Activated CD4-positive, alpha-beta T cell treated with anti-CD3 and anti-CD28 coated beads for 4 hours (primary cell): ENCODE measurements around the gene ARL4A.

Experiments used
- DNase-seq, 2 donors: peaks; one replicate each; pipeline ENCODE4 v3.0.0-alpha.2; 2020

ARL4A gene

DNA sequence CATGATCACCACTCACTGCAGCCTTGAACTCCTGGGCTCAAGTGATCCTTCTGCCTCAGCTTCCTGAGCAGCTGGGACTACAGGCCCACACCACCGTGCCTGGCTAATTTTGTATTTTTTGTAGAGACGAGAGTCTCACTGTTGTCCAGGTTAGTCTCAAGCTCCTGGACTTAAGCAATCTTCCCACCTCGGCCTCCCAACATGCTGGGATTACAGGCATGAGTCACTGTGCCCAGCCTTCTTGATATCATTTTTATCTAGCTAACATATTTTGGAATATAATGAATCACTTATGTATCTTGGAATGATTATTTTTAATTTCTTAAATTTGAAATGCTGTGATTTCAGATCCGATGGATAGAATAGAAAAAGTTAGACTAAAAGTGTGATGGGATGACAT, 18.4 kb downstream of the ARL4A start:
- no peak for DNase-seq

- no peak for DNase-seq
Observed at GRCh38 chr7:12706900-12707536, 19.6 kb downstream of the ARL4A start.

DNA sequence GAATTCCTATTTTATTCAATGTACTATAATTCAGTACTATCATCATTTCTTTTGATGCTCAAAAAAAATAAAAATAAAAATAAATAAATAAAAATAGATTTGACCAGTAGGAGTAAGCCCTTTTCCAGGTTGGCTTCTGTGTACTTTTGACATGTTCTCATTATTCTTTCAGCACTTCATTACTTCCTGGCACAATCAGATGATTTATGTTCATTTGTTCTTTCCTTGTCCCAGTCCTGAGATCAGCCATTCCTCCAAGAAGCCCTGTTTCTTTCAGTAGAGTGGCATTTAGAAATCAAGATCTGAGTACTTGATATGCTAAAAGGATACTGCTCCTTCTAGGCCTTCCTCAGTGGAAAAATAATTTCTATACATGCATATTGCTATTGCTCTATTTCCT, 20.9 kb downstream of the ARL4A start:
- no peak for DNase-seq

GRCh38 chr7:12709726-12710502, 22.5 kb downstream of the ARL4A start:
- DNase-seq: no peak

DNA sequence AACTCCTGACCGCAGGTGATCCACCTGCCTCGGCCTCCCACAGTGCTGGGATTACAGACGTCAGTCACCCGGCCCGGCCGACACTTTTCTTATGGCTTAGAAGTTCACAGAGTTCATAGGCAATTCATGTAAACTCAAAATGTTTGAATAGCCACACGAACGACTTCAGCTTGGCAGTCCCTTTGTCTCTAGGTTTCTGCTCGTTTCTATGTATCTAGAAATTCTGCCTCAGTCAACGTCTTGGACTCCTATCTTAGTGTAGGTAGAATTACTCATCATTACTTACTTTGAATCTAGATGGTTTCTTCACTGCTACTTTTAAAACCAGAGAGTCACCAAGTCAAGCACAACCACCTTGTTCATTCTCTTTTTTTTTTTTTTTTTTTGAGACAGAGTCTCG, 23.7 kb downstream of the ARL4A start:
- no peak for DNase-seq

- DNase-seq: no peak
Observed at GRCh38 chr7:12712236-12712635, 24.8 kb downstream of the ARL4A start.

GRCh38 chr7:12713625-12714378, 26.4 kb downstream of the ARL4A start:
- DNase-seq: no peak

DNA sequence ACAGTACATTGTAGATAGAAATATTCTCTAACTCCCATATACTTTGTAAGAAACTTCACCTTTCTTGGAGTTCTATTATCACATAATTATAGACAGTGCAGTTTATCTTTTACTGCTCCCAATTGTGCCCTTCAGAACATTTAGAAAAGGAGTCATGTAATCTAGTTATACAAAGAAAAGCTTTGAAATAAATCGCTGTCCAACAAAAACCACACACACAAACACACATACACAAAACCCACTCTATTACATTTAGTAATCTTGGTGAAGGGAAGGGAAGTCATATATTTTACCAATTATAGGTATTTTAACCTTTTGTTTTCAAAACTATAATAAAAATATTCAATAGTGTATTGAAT, 26.9 kb downstream of the ARL4A start:
- DNase-seq: no peak

DNA sequence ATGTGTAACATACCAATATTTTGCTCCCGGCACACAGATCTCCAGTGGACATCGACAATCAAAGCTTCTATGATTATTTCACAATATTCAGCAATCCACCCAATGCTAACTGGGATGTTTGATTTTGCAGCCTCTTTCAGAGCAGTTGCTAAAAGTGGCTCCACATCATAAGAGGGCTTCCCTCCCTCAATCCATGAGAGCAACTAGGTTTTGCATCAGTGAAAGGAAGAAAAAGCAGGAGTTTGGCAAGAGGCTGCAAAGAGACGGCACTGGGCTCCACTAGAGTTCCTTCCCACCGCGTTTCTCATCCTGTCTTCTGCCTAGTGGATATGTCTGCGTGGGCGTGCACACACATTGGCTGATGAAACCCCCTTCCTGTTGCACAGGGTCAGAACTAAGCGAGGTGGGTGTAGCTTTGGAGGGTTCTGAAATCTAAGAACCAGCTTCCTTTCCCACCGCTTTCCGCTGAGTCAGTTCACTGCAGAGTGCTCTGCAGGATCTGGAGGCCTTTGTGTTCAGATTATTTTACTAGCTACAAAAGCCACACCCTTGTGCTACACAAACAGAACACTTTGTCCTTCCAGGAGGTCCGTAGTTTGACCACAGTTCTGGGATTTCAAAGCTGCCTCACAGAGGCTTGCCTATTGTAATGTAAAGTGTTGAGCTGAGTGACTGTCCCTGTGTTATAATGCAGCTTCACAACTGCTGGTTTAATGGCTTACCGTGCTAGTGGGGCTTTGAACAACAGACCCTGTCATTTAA, 28.1 kb downstream of the ARL4A start:
- peak in 1 of 2 donors; percentile 15 for DNase-seq

GRCh38 chr7:12716134-12716681, 28.8 kb downstream of the ARL4A start:
- no peak for DNase-seq

GRCh38 chr7:12716722-12717121, 29.3 kb downstream of the ARL4A start:
- no peak for DNase-seq

DNA sequence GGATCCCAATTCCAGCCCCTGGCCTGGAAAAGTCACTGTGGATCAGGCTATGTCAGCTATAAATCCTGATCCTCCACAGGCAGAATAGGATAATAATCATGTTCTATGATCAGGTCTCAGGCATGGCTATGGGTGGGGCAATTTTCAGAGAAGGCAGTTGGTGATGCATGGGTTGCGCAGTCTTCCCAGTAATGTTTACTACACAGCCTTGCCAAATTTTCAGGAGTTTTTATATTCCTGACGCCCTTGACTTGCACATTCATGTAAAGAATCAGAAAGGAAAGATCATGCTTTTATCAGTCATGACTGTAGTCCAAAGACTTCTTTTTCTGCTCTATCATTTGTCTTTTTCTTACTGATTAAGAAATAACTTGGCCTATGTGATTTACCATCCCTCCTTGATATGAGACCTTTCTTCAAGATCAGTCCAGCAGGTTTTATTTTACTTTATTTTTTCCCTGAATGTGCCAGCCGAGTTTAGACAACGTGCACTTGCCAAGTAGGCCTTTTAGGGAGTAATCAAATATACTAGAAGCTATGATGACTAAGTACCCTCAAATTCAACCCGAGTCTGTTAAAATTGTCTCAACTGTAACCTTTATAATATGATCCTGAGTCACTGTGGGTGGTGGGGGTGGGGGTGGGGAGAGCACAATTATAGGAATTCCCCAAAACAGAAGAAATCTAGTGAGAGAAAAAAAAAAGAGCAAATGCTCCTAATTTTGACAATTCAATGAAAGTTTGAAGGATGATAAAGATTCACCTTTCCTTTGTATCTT, 31.9 kb downstream of the ARL4A start:
- DNase-seq: no peak

- DNase-seq: no peak
Observed at GRCh38 chr7:12719981-12720865, 32.8 kb downstream of the ARL4A start.

DNA sequence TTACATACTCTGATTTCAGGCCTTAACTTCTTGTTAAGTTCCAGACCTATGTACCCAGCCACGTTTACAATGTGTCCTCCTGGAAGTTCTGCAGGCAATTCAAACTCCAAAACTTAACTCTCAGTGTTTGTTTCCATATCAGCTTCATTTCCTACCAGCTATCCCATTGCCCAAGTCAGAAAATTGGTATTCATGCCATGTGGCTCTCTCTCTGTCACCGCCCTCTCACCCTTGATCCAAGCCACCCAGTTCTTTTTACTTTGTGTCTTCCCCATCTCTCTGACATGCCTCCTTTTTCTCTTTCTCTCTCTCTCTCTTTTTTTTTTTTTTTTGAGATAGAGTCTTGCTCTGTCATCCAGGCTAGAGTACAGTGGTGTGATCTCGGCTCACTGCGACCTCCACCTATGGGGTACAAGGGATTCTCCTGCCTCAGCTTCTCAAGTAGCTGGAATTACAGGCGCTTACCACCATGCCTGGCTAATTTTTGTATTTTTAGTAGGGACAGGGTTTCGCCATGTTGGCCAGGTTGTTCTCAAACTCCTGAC, 33.9 kb downstream of the ARL4A start:
- DNase-seq: no peak

GRCh38 chr7:12722136-12722535, 34.7 kb downstream of the ARL4A start:
- DNase-seq: no peak

GRCh38 chr7:12722636-12723605, 35.5 kb downstream of the ARL4A start:
- no peak for DNase-seq

- DNase-seq: no peak
Observed at GRCh38 chr7:12725575-12726316, 38.3 kb downstream of the ARL4A start.

DNA sequence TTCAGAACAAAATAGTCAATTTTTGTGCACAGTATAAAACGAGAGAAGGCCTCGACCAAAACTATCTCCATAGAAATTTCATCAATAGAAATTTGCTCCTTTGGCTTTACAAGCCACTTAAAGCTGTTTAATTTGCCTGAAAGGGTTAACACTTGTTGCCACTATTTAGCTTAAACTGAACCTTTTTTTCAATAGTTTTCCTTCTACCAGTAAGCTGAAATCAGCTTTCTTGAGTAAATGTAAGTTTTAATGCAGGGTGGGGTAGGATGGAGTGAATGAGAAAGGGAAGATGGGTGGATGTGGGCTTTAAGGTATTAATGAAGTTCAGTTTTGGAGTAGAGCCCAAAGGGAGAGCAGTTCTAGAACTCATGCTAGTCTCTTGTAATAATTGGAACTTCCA, 39.5 kb downstream of the ARL4A start:
- no peak for DNase-seq
